ENCODE results near the gene NUP37. TPM values are rescaled to one million over a fixed set of nuclear protein-coding genes. Genes with fewer than 3 reads are reported as not detected.

Gene NUP37
- total and polyA plus RNA-seq, 2 of the 8 experiments (the other 6 are each of a cell fraction or from before 2014, with no cell fraction given) = 53.5 to 71.0 TPM

GRCh38 chr12:102067574-102068258 is 52.2 kb downstream of the NUP37 start:
- Histone ChIP-seq H2BK15ac (ENCODE audit: low read length) (no peak overlapping the region), H3K18ac (ENCODE audit: extremely low read depth, low read length) (no peak overlapping the region), H2AFZ (ENCODE audit: low read length) (no peak overlapping the region), H3K9ac (replicated peaks in 1 of 4; ENCODE audit: extremely low read depth in 1 of 4, low read depth in 3 of 4, low read length in 3 of 4) (no peak overlapping the region), H3K9me3 (ENCODE audit: insufficient read depth in 2 of 2, low read depth in 1 of 2, low read length in 1 of 2) (no peaks in the 10 kb centered on the region), H4K91ac (replicated peaks; ENCODE audit: insufficient read length, low read length) (no peak overlapping the region), H3K79me1 (ENCODE audit: low read depth, low read length) (no peaks in the 10 kb centered on the region), H3K4me2 (ENCODE audit: insufficient read depth in 1 of 2, low read depth in 2 of 2, low read length in 2 of 2) (no peak overlapping the region), H3K4me3 (ENCODE audit: extremely low read depth in 1 of 4, insufficient read depth in 2 of 4, low read depth in 3 of 4, low read length in 4 of 4) (no peak overlapping the region), H3K27ac (ENCODE audit: low read depth, low read length) (no peak overlapping the region), H2BK5ac (ENCODE audit: low read depth, low read length) (no peak overlapping the region), H2BK20ac (ENCODE audit: low read length) (no peak overlapping the region), H3K56ac (replicated peaks; ENCODE audit: insufficient read length, low read depth, low read length) (no peak overlapping the region), H4K20me1 (replicated peaks in 1 of 2; ENCODE audit: control insufficient read depth in 1 of 2, insufficient read depth in 2 of 2, low read length in 2 of 2) (no peaks in the 10 kb centered on the region), H2BK120ac (replicated peaks; ENCODE audit: low read depth, low read length) (no peak overlapping the region), H3K79me2 (ENCODE audit: control insufficient read depth in 1 of 2, insufficient read depth in 2 of 2, low read length in 2 of 2) (no peaks in the 10 kb centered on the region), H3K27me3 (replicated peaks in 1 of 4; ENCODE audit: control insufficient read depth in 3 of 4, extremely low read depth in 1 of 4, insufficient read depth in 3 of 4, low read length in 3 of 4) (no peaks in the 10 kb centered on the region), H3K36me3 (ENCODE audit: control insufficient read depth in 2 of 4, insufficient read depth in 4 of 4, low read length in 3 of 4) (no peaks in the 10 kb centered on the region), H3K23me2 (ENCODE audit: low read depth, low read length) (no peaks in the 10 kb centered on the region; the same call in 1 of the 2 replicates), H3K23ac (ENCODE audit: insufficient read length) (no peak overlapping the region), H3K4ac (replicated peaks; ENCODE audit: insufficient read length, low read depth, low read length) (no peak overlapping the region), H3K4me1 (replicated peaks in 1 of 4; ENCODE audit: control insufficient read depth in 3 of 4, insufficient read depth in 4 of 4, low read length in 3 of 4) (no peaks in the 10 kb centered on the region), H3K14ac (ENCODE audit: insufficient read length) (no peak overlapping the region), H2AK5ac (ENCODE audit: low read depth, low read length) (no peak overlapping the region), H4K5ac (ENCODE audit: insufficient read length, low read depth, low read length) (no peak overlapping the region), H2BK12ac (ENCODE audit: low read depth, low read length) (no peak overlapping the region), H4K8ac (ENCODE audit: extremely low read depth, insufficient read depth, low read length) (no peak overlapping the region)
- FAIRE-seq = no peak
- ChIA-PET POLR2A (ENCODE audit: partially characterized antibody) (interaction anchor here (1.0 kb wide), 1 partner anchor 11 kb away, joined by 3 read pairs; no protein-coding TSS in a partner anchor), CTCF (ENCODE audit: partially characterized antibody) (no interaction called here)
- DNase-seq (ENCODE audit: low read depth in 1 of 2, low spot score in 2 of 2) = no peak
- 95% methylated on average over 5 of the region's 5 CpGs; no CpG with 5 or more reads in 1 of the 2 experiments for WGBS, 2 experiments (ENCODE audit: extremely low coverage in 1 of 2, insufficient coverage in 1 of 2, insufficient read length in 1 of 2, insufficient replicate concordance in 2 of 2, low coverage in 1 of 2, low lambda C conversion rate in 2 of 2, missing lambda C conversion rate in 1 of 2)
- TF ChIP-seq E2F6 (IDR thresholded peaks at IDR 0.05) = no peak
- no peak for TF ChIP-seq NANOG (IDR thresholded peaks at IDR 0.05; ENCODE audit: insufficient read depth, low read depth, low read length, poor library complexity, severe bottlenecking)
- TF ChIP-seq ATF2 (IDR thresholded peaks at IDR 0.05; ENCODE audit: low read length) = no peak
- no peak for TF ChIP-seq KDM4A (IDR thresholded peaks at IDR 0.05; ENCODE audit: low read depth, low read length, severe bottlenecking)
- no peak for TF ChIP-seq RFX5 (IDR thresholded peaks at IDR 0.05; ENCODE audit: borderline replicate concordance, low read depth, low read length)
- no peak for TF ChIP-seq CTBP2 (IDR thresholded peaks at IDR 0.05; ENCODE audit: borderline replicate concordance, insufficient read depth, insufficient read length, low read length)
